Smooth muscle cell (in vitro differentiated cells): ENCODE data around the gene MAP3K19. TPM values are rescaled to one million over a fixed set of nuclear protein-coding genes. Genes with fewer than 3 reads are reported as not detected.

Experiments used
- DNase-seq: peaks from one replicate; lab custom pipeline; 2025; ENCODE audit not compliant: unreplicated experiment; lab: John Stamatoyannopoulos, UW
- H2AFZ ChIP-seq: fragments of 200-600 bp; sonication (generic); 2 replicates; pipeline ENCODE4 v1.6.0; 2016; ENCODE audit warnings: antibody characterized with exemption, low read depth, mild to moderate bottlenecking
- H3F3A ChIP-seq: fragments of 200-600 bp; sonication (generic); 2 replicates; pipeline ENCODE4 v1.6.0; 2017; ENCODE audit warnings: antibody characterized with exemption, low read depth
- H3K27ac ChIP-seq: fragments of 200-600 bp; sonication (generic); 2 replicates; pipeline ENCODE4 v1.5.1; 2016; ENCODE audit warnings: low read depth, mild to moderate bottlenecking
- H3K27me3 ChIP-seq: fragments of 200-600 bp; sonication (generic); 2 replicates; pipeline ENCODE4 v1.6.1; 2016; ENCODE audit warnings: low read depth, mild to moderate bottlenecking
- H3K36me3 ChIP-seq: fragments of 200-600 bp; sonication (generic); 2 replicates; pipeline ENCODE4 v1.5.1; 2016; ENCODE audit warnings: low read depth
- H3K4me1 ChIP-seq: fragments of 200-600 bp; sonication (generic); 2 replicates; pipeline ENCODE4 v1.5.1; 2016; ENCODE audit warnings: low read depth
- H3K4me2 ChIP-seq: fragments of 200-600 bp; sonication (generic); 2 replicates; pipeline ENCODE4 v1.6.0; 2016; ENCODE audit warnings: mild to moderate bottlenecking
- H3K4me3 ChIP-seq: fragments of 200-600 bp; sonication (generic); 2 replicates; pipeline ENCODE4 v1.5.1; 2016; ENCODE audit warnings: mild to moderate bottlenecking
- H3K79me2 ChIP-seq: fragments of 200-600 bp; sonication (generic); 2 replicates; pipeline ENCODE4 v1.6.0; 2016; ENCODE audit warnings: low read depth, mild to moderate bottlenecking
- H3K9ac ChIP-seq: fragments of 200-600 bp; sonication (generic); 2 replicates; pipeline ENCODE4 v1.6.0; 2016; ENCODE audit warnings: low read depth
- H3K9me3 ChIP-seq: fragments of 200-600 bp; sonication (generic); replicated peaks from 2 replicates; pipeline ENCODE4 v1.5.1; 2016; ENCODE audit warnings: low read depth
- H4K20me1 ChIP-seq: fragments of 200-600 bp; sonication (generic); 2 replicates; pipeline ENCODE4 v1.6.0; 2016; ENCODE audit warnings: low read depth
- WGBS: methylation state at CpG from one replicate; pipeline ENCODE4 v1.1.7; 2016; ENCODE audit warnings: low lambda C conversion rate; 5-methylcytosine and 5-hydroxymethylcytosine counted together
- polyA plus RNA-seq: library from polyadenylated mRNA; unstranded; fragments of >200 nt; fragmentation: Nextera tagmentation; extraction: Ambion mirVana; gene quantifications from 2 replicates; pipeline ENCODE4 v1.2.1, GENCODE V29; 2016
- total RNA-seq: library from RNA; depleted of rRNA; stranded (reverse); fragments of >200 nt; gene quantifications from 2 replicates; pipeline ENCODE4 v1.2.3, GENCODE V29; 2014
- TF ChIP-seq, protein P1 (sequence below): fragments of 200-600 bp; sonication (generic); IDR thresholded peaks from 2 replicates; pipeline ENCODE4 v1.5.1; 2017; ENCODE audit warnings: borderline replicate concordance, mild to moderate bottlenecking, antibody characterized with exemption; ENCODE audit not compliant: insufficient read depth, poor library complexity, severe bottlenecking

MAP3K19 gene
- total and polyA plus RNA-seq, 2 experiments from 2014 or later: 0.14 TPM; not detected in 1

DNA sequence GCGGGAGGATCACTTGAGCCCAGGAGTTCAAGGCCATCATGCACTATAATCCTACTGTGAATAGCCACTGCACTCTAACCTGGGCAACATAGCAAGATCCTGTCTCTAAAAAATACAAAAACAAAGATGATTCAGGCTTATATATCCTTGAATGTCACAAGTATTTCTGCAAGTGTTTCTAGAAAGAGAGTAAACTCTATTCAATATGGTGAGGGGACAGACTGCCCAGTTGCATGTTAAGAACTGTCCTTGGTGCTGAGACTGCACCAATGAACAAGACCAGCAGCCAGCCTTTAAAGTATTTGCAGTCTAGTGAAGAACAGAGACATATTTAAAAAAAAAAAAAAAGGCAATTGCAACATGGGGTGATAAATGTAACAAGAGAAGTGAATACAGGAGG lies 16.4 kb downstream of the MAP3K19 start:
- Histone ChIP-seq H3K4me2 (no peak overlapping the region), H3K4me3 (no peak overlapping the region), H3F3A (no peaks in the 10 kb centered on the region), H3K27ac (no peak overlapping the region), H2AFZ (no peak overlapping the region), H3K79me2 (no peaks in the 10 kb centered on the region), H3K4me1 (no peaks in the 10 kb centered on the region), H4K20me1 (no peaks in the 10 kb centered on the region), H3K36me3 (no peaks in the 10 kb centered on the region), H3K9ac (no peak overlapping the region), H3K9me3 (no peaks in the 10 kb centered on the region), H3K27me3 (no peaks in the 10 kb centered on the region)
- TF ChIP-seq, protein P1, sequence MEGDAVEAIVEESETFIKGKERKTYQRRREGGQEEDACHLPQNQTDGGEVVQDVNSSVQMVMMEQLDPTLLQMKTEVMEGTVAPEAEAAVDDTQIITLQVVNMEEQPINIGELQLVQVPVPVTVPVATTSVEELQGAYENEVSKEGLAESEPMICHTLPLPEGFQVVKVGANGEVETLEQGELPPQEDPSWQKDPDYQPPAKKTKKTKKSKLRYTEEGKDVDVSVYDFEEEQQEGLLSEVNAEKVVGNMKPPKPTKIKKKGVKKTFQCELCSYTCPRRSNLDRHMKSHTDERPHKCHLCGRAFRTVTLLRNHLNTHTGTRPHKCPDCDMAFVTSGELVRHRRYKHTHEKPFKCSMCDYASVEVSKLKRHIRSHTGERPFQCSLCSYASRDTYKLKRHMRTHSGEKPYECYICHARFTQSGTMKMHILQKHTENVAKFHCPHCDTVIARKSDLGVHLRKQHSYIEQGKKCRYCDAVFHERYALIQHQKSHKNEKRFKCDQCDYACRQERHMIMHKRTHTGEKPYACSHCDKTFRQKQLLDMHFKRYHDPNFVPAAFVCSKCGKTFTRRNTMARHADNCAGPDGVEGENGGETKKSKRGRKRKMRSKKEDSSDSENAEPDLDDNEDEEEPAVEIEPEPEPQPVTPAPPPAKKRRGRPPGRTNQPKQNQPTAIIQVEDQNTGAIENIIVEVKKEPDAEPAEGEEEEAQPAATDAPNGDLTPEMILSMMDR: no peak
- no peak for DNase-seq
- 100% methylated on average over 1 of the region's 1 CpG for WGBS

DNA sequence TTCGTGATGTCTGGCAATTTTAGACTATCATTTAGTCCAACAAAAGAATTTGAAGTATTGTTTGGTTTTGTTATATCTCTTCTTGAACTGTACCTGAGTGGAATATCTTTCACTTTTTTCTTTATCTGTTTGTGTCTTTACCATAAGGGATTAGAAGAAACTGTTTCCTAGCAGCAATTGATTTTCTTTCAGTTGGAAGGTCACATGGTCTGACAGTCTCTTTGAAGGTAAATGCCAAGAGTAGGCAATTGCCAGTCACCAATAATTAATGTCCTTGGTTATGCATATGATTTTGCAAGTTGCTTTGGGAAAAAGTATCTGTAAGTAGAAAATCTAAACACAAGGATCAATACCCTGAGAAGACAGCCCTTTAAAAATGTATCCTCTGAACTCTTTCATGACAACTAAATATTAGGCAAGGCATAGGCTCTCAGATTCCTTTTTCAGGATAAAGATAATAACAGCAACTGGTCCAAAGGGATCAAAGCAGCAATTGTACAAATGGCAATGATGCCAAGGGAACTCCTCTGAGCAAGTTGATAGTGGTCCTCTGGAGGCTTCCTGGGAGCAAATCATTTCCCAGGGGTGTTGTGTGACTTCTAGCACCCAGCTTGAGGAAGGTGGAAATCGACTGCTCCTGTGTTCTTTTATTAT lies 17.6 kb downstream of the MAP3K19 start:
- Histone ChIP-seq H3K27ac (no peak overlapping the region), H3K4me1 (no peaks in the 10 kb centered on the region), H3K79me2 (no peaks in the 10 kb centered on the region), H3K4me2 (no peak overlapping the region), H2AFZ (no peak overlapping the region), H3K9ac (no peak overlapping the region), H3K27me3 (no peaks in the 10 kb centered on the region), H3K36me3 (no peaks in the 10 kb centered on the region), H3F3A (no peaks in the 10 kb centered on the region), H3K9me3 (no peaks in the 10 kb centered on the region), H4K20me1 (no peaks in the 10 kb centered on the region), H3K4me3 (no peak overlapping the region)
- TF ChIP-seq, protein P1: no peak
- no peak for DNase-seq
- 82% methylated on average over 2 of the region's 2 CpGs for WGBS

DNA sequence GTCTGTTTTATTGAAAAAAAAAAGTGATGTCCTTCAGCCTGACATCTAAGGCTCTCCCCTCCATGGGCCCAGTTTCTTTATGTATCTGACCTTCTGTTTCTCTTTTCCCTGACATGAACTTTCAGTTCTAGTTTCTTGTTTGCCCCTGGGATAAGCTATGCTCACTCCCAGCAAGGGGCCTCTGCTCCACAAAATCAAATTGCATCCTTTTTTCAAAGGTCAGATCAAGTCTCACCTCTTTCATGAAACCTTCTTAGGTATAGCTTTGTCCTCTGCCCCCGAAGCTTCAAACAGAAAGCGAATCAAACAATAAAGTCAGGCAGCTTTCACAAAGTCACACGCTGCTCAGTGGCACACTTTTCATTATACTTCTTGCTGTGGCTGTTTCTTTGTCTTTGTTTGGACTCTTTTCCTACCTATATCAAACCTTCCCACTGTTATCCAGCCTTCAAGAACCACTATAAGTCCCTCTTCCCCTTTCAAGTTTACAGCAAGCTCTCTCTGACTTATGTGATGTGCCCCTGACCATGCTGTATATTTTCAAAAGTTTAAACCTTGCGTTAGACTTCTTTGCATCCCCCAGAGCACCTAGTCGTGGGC lies 23.3 kb downstream of the MAP3K19 start:
- no peak overlapping the region for H2AFZ ChIP-seq
- no peak overlapping the region for H3K4me3 ChIP-seq
- no peak overlapping the region for H3K4me2 ChIP-seq
- H3K9me3 ChIP-seq: no peaks in the 10 kb centered on the region
- no peaks in the 10 kb centered on the region for H4K20me1 ChIP-seq
- no peak overlapping the region for H3K9ac ChIP-seq
- no peaks in the 10 kb centered on the region for H3K4me1 ChIP-seq
- no peak overlapping the region for H3K27ac ChIP-seq
- H3K79me2 ChIP-seq: no peaks in the 10 kb centered on the region
- H3K27me3 ChIP-seq: no peaks in the 10 kb centered on the region
- TF ChIP-seq, protein P1: no peak
- WGBS: 89% methylated on average over 5 of the region's 5 CpGs
- no peaks in the 10 kb centered on the region for H3K36me3 ChIP-seq
- DNase-seq: no peak
- no peaks in the 10 kb centered on the region for H3F3A ChIP-seq
